PC-3 (cell line): ENCODE results near the gene OSBPL2. TPM values are rescaled to one million over a fixed set of nuclear protein-coding genes. Genes with fewer than 3 reads are reported as not detected.

Experiments used
- ATAC-seq: fragments of 200-7000 bp; cut with Tn5 transposase; 2 replicates; pipeline ENCODE4 v1.9.1; 2020; ENCODE audit warnings: mild to moderate bottlenecking, moderate library complexity
- BruUV-seq: library from RNA; stranded (reverse); fragments of 400-500 nt; replicated peaks from 2 replicates; lab custom pipeline; 2021; lab: Mats Ljungman, UMichigan
- CTCF ChIA-PET: fragments of 300-600 bp; sonication (Branson Sonifier 250); formaldehyde crosslinking; loops from one replicate; lab custom pipeline; 2022; ENCODE audit warnings: antibody characterized with exemption; lab: Charles Lee
- POLR2A ChIA-PET: fragments of 300-600 bp; sonication (Branson Sonifier 250); formaldehyde crosslinking; loops from one replicate; lab custom pipeline; 2022; ENCODE audit warnings: antibody characterized with exemption; ENCODE audit not compliant: unreplicated experiment; lab: Charles Lee
- DNase-seq: peaks from one replicate; pipeline ENCODE4 v3.0.0-alpha.2; 2015
- H2AFZ ChIP-seq: fragments of 300-600 bp; sonication (generic); 2 replicates; pipeline ENCODE4 v1.6.0; 2016; ENCODE audit warnings: antibody characterized with exemption, low read length
- H3F3A ChIP-seq: fragments of 300-600 bp; sonication (generic); one replicate; pipeline ENCODE4 v1.6.0; 2017; ENCODE audit warnings: antibody characterized with exemption, low read length, control low read depth, mild to moderate bottlenecking; ENCODE audit not compliant: unreplicated experiment
- H3K27ac ChIP-seq: fragments of 300-600 bp; sonication (generic); 2 replicates; pipeline ENCODE4 v1.5.1; 2016; ENCODE audit warnings: mild to moderate bottlenecking, low read length
- H3K27me3 ChIP-seq: fragments of 300-600 bp; sonication (generic); 2 replicates; pipeline ENCODE4 v1.6.1; 2016; ENCODE audit warnings: low read length, mixed read lengths
- H3K36me3 ChIP-seq: fragments of 300-600 bp; sonication (generic); 2 replicates; pipeline ENCODE4 v1.6.1; 2016; ENCODE audit warnings: low read depth, mixed run types, low read length, mixed read lengths
- H3K4me1 ChIP-seq: fragments of 300-600 bp; sonication (generic); 2 replicates; pipeline ENCODE4 v1.5.1; 2016; ENCODE audit warnings: low read length; ENCODE audit not compliant: insufficient read depth
- H3K4me2 ChIP-seq: fragments of 300-600 bp; sonication (generic); 2 replicates; pipeline ENCODE4 v1.6.0; 2016; ENCODE audit warnings: low read length
- H3K4me3 ChIP-seq: fragments of 300-600 bp; sonication (generic); 2 replicates; pipeline ENCODE4 v1.5.1; 2016; ENCODE audit warnings: mild to moderate bottlenecking, low read length, mixed read lengths
- H3K79me2 ChIP-seq: fragments of 300-600 bp; sonication (generic); 2 replicates; pipeline ENCODE4 v1.6.1; 2017; ENCODE audit warnings: low read length, mixed read lengths
- H3K9ac ChIP-seq: fragments of 300-600 bp; sonication (generic); 2 replicates; pipeline ENCODE4 v1.6.0; 2016; ENCODE audit warnings: mild to moderate bottlenecking, low read length
- H3K9me2 ChIP-seq: fragments of 300-600 bp; sonication (generic); replicated peaks from 2 replicates; pipeline ENCODE4 v1.6.1; 2016; ENCODE audit warnings: mixed run types, low read length, mixed read lengths
- H3K9me3 ChIP-seq: fragments of 300-600 bp; sonication (generic); 2 replicates; pipeline ENCODE4 v1.6.1; 2016; ENCODE audit warnings: low read length, mixed read lengths
- H4K20me1 ChIP-seq: fragments of 300-600 bp; sonication (generic); 2 replicates; pipeline ENCODE4 v1.6.1; 2016; ENCODE audit warnings: low read length, mixed read lengths
- EZH2 ChIP-seq: fragments of 300-600 bp; sonication (generic); IDR thresholded peaks from one replicate; pipeline ENCODE4 v1.6.1; 2017; ENCODE audit warnings: antibody characterized with exemption, mild to moderate bottlenecking, low read length; ENCODE audit not compliant: unreplicated experiment
- EZH2phosphoT487 ChIP-seq: fragments of 300-600 bp; sonication (generic); IDR thresholded peaks from 2 replicates; pipeline ENCODE4 v1.6.1; 2018; ENCODE audit warnings: mild to moderate bottlenecking, antibody characterized with exemption, low read length, borderline replicate concordance
- intact Hi-C: fragments of 100-400 bp; cut with micrococcal nuclease; formaldehyde crosslinking; loops from 2 replicates; pipeline ENCODE4 v1.9.0; 2023
- total RNA-seq: library from RNA; depleted of rRNA; stranded (reverse); fragments of >200 nt; gene quantifications from 2 replicates; pipeline ENCODE4 v1.2.3, GENCODE V29; 2014
- TF ChIP-seq, protein P1 (sequence below): fragments of 300-600 bp; sonication (generic); conservative IDR thresholded peaks from 2 replicates; pipeline ENCODE4 v1.5.1; 2017; ENCODE audit warnings: antibody characterized with exemption, low read depth, mild to moderate bottlenecking, low read length

Gene OSBPL2
- total RNA-seq, 1 experiment from 2014 or later: 39.7 TPM

DNA sequence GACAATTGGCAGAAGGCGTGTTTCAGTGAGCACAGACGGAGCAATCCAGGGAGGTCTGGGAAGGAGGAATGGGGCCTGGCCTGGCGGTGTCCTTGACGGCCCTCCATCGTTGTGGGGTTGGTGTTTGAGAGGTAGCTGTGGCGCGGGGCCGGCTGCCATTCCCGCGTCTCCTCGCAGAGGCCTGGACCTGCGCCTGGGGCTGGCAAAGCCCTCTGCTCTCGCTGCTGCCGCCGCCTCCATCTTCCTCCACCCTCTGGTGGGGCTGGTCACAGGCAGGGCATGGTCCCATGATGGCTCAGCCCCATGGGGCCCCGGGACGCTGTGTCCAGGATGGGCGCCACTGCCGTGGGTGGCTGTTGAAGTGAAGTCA lies 7.6 kb downstream of the OSBPL2 start:
- no peak for ATAC-seq
- BruUV-seq: no TSS peak

DNA sequence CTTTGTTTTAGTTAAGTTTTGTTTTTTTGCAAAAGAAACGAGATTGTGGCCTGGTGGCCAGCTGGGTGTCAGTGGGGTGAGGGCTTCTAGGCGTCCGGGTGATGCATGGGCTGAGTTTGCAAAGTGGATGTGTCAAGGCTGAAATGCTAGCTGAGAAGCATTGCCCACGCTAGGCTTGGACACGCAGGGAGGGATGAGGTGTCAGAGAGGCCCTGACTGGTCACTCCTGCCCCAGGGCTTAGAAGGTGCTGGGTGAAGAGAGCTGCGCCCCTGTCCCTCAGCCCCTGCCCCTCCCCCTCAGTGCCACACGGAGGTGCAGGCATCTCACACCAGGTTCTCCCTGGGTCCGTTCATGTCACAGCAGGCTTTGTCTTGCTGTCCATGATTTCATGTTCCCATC lies 8.1 kb downstream of the OSBPL2 start:
- peaks cover 21% of the 10 kb centered on the region; the same call in 1 of the 2 replicates for H4K20me1 ChIP-seq

More for the DNA sequence above, 7.6 kb downstream of the OSBPL2 start:
- no peak overlapping the region for H3K4me2 ChIP-seq
- no peaks in the 10 kb centered on the region for H3F3A ChIP-seq
- peaks cover 26% of the 10 kb centered on the region; the same call in 1 of the 2 replicates for H4K20me1 ChIP-seq
- intact Hi-C loops: no loop called here
- CTCF ChIA-PET: no interaction called here
- H3K9me2 ChIP-seq: no peaks in the 10 kb centered on the region
- no peak overlapping the region for H3K9ac ChIP-seq
- 0 out of 2 replicates have a peak, but pooled peaks cover 8% of the 10 kb centered on the region for H3K36me3 ChIP-seq
- TF ChIP-seq EZH2 (no peak), EZH2phosphoT487 (no peak)
- TF ChIP-seq, protein P1, sequence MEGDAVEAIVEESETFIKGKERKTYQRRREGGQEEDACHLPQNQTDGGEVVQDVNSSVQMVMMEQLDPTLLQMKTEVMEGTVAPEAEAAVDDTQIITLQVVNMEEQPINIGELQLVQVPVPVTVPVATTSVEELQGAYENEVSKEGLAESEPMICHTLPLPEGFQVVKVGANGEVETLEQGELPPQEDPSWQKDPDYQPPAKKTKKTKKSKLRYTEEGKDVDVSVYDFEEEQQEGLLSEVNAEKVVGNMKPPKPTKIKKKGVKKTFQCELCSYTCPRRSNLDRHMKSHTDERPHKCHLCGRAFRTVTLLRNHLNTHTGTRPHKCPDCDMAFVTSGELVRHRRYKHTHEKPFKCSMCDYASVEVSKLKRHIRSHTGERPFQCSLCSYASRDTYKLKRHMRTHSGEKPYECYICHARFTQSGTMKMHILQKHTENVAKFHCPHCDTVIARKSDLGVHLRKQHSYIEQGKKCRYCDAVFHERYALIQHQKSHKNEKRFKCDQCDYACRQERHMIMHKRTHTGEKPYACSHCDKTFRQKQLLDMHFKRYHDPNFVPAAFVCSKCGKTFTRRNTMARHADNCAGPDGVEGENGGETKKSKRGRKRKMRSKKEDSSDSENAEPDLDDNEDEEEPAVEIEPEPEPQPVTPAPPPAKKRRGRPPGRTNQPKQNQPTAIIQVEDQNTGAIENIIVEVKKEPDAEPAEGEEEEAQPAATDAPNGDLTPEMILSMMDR: no peak
- H3K27me3 ChIP-seq: no peaks in the 10 kb centered on the region
- no peak overlapping the region for H3K4me3 ChIP-seq
- no peak for DNase-seq
- H3K79me2 ChIP-seq: peaks cover 90% of the 10 kb centered on the region
- peaks cover 6% of the 10 kb centered on the region; the same call in 1 of the 2 replicates for H3K4me1 ChIP-seq
- POLR2A ChIA-PET: no interaction called here
- H3K27ac ChIP-seq: no peak overlapping the region
- H3K9me3 ChIP-seq: no peaks in the 10 kb centered on the region
- no peak overlapping the region for H2AFZ ChIP-seq

More for the DNA sequence above, 8.1 kb downstream of the OSBPL2 start:
- Histone ChIP-seq H3K79me2 (peaks cover 89% of the 10 kb centered on the region), H3K9ac (no peak overlapping the region), H3K9me3 (no peaks in the 10 kb centered on the region), H2AFZ (no peak overlapping the region), H3K36me3 (0 out of 2 replicates have a peak, but pooled peaks cover 8% of the 10 kb centered on the region), H3K4me2 (no peak overlapping the region), H3K27me3 (no peaks in the 10 kb centered on the region), H3K27ac (no peak overlapping the region), H3K4me1 (peaks cover 4% of the 10 kb centered on the region; the same call in 1 of the 2 replicates), H3F3A (no peaks in the 10 kb centered on the region), H3K9me2 (no peaks in the 10 kb centered on the region), H3K4me3 (no peak overlapping the region)
- ChIA-PET POLR2A (no interaction called here), CTCF (no interaction called here)
- no TSS peak for BruUV-seq
- no peak for DNase-seq
- ATAC-seq: no peak
- intact Hi-C loops: no loop called here
- TF ChIP-seq, protein P1: no peak
- no peak for TF ChIP-seq EZH2phosphoT487
- TF ChIP-seq EZH2: no peak
